Motor neuron (in vitro differentiated cells): ENCODE data around the gene NOP9. TPM values are rescaled to one million over a fixed set of nuclear protein-coding genes. Genes with fewer than 3 reads are reported as not detected.
A peak's percentile ranks its signal among the peaks of the same experiment; 100 is the strongest.

Source experiments
- ATAC-seq, 8 experiments: fragments of 200-7000 bp; cut with Tn5 transposase; replicated peaks in 6 of 8; 2 replicates each; pipeline ENCODE4 v1.8.0; 2021; ENCODE audit warnings: mild to moderate bottlenecking in 8 of 8, moderate library complexity in 8 of 8
- H3K27ac ChIP-seq, 2 donors: fragments of 250-450 bp; sonication (Bioruptor Pico); 2 replicates each; pipeline ENCODE4 v1.9.0; 2021; ENCODE audit warnings: antibody characterized with exemption in 2 of 2, mild to moderate bottlenecking in 2 of 2, moderate library complexity in 1 of 2
- H3K4me1 ChIP-seq, 2 donors: fragments of 250-450 bp; sonication (Bioruptor Pico); replicated peaks in 1 of 2; 2 replicates each; pipeline ENCODE4 v1.6.1; 2021; ENCODE audit warnings: antibody characterized with exemption in 2 of 2, mild to moderate bottlenecking in 2 of 2, moderate library complexity in 1 of 2
- H3K4me3 ChIP-seq, 5 donors: fragments of 250-450 bp; sonication (Bioruptor Pico); 2 replicates each; pipeline ENCODE4 v1.9.0; 2021; ENCODE audit warnings: antibody characterized with exemption in 5 of 5, mild to moderate bottlenecking in 5 of 5, moderate library complexity in 4 of 5
- WGBS, 10 experiments: fragments of 450-650 bp; shearing (Covaris generic); methylation state at CpG; one replicate each; pipeline ENCODE4 v1.0.0; 2022; 5-methylcytosine and 5-hydroxymethylcytosine counted together
- in situ Hi-C, 9 experiments: fragments of 400-800 bp; cut with MboI; loops; one replicate each; pipeline ENCODE4 v1.15.0; 2021; ENCODE audit warnings: low sequenced_read_pairs in 9 of 9, low pct_unique_long_range_greater_than_20kb in 2 of 9; ENCODE audit not compliant: unreplicated experiment in 9 of 9
- total RNA-seq, 8 experiments: library from RNA; unstranded; fragments of 300-600 nt; gene quantifications; 2 replicates each; pipeline versions ENCODE4 v1.2.3 to v1.2.4, GENCODE V29; 2022

NOP9 gene
- total RNA-seq, 8 experiments from 2014 or later = 13.5 to 32.8 (median 16.6) TPM

- 40 to 100% (median 90%) methylated on average over 1 to 3 of the region's 5 CpGs; no CpG with 5 or more reads in 4 of the 10 experiments for WGBS, 10 experiments
- H3K4me3 ChIP-seq = no peak within 1 kb of the TSS
- peaks cover 0 to 3% of the 10 kb centered on the region in 2 donors for H3K4me1 ChIP-seq
- ATAC-seq = peak in 1 of 8 experiments; percentile 6
- H3K27ac ChIP-seq = no peak within 1 kb of the TSS
- in situ Hi-C loops = no loop called here
These were observed 10.1 kb downstream of the NOP9 start, which contains the start of gene LTB4R2 for GRCh38 chr14:24309538-24310264. LTB4R2 (plus strand) TSS chr14:24310140; CDS start chr14:24310665, 525 bp downstream.

GRCh38 chr14:24310265-24310645 is 10.6 kb downstream of the NOP9 start:
- in situ Hi-C loops = no loop called here
- no peak overlapping the region for H3K27ac ChIP-seq
- H3K4me3 ChIP-seq = no peak overlapping the region
- ATAC-seq = peak in 4 of 8 experiments; percentile 3 to 15 (median 8)
- peaks cover 0 to 3% of the 10 kb centered on the region in 2 donors for H3K4me1 ChIP-seq
- WGBS, 10 experiments = 80 to 100% (median 100%) methylated on average over 1 to 3 of the region's 5 CpGs; no CpG with 5 or more reads in 7 of the 10 experiments

GRCh38 chr14:24310646-24311604 is 11.3 kb downstream of the NOP9 start, which contains the start of gene LTB4R:
LTB4R (plus strand) TSS chr14:24311502; CDS start chr14:24315652, 4,150 bp downstream.
- peak; percentile 13 to 90 (median 86) for ATAC-seq
- H3K27ac ChIP-seq = no peak within 1 kb of the TSS
- WGBS, 10 experiments = 27 to 90% (median 63%) methylated on average over 2 to 19 of the region's 99 CpGs; no CpG with 5 or more reads in 6 of the 10 experiments
- in situ Hi-C loops = no loop called here
- no peak within 1 kb of the TSS for H3K4me3 ChIP-seq
- H3K4me1 ChIP-seq = peaks cover 0 to 3% of the 10 kb centered on the region in 2 donors

- in situ Hi-C loops = no loop called here
- peaks cover 0 to 7% of the 10 kb centered on the region in 2 donors for H3K4me1 ChIP-seq
- no peak overlapping the region for H3K4me3 ChIP-seq
- no peak for ATAC-seq
- no peak overlapping the region for H3K27ac ChIP-seq
- 88 to 100% (median 100%) methylated on average over 1 of the region's 1 CpG; no CpG with 5 or more reads in 4 of the 10 experiments for WGBS, 10 experiments
These were observed 12.4 kb downstream of the NOP9 start for GRCh38 chr14:24311837-24312615.

GRCh38 chr14:24312736-24313507 is 13.3 kb downstream of the NOP9 start:
- WGBS, 10 experiments = 78 to 100% (median 89%) methylated on average over 1 to 7 of the region's 9 CpGs; no CpG with 5 or more reads in 1 of the 10 experiments
- Histone ChIP-seq H3K4me1 (peaks cover 0 to 4% of the 10 kb centered on the region in 2 donors), H3K4me3 (no peak overlapping the region), H3K27ac (no peak overlapping the region)
- no peak for ATAC-seq
- in situ Hi-C loops = no loop called here

GRCh38 chr14:24313913-24314312 is 14.3 kb downstream of the NOP9 start:
- in situ Hi-C loops = no loop called here
- 61 to 92% (median 65%) methylated on average over 1 to 2 of the region's 2 CpGs; no CpG with 5 or more reads in 5 of the 10 experiments for WGBS, 10 experiments
- Histone ChIP-seq H3K27ac (no peak overlapping the region), H3K4me3 (no peak overlapping the region), H3K4me1 (peaks cover 0 to 3% of the 10 kb centered on the region in 2 donors)
- ATAC-seq = no peak

- Histone ChIP-seq H3K27ac (no peak overlapping the region), H3K4me3 (no peak overlapping the region), H3K4me1 (peaks cover 0 to 3% of the 10 kb centered on the region in 2 donors)
- in situ Hi-C loops = no loop called here
- ATAC-seq = no peak
- 60 to 100% (median 90%) methylated on average over 1 to 2 of the region's 5 CpGs; no CpG with 5 or more reads in 4 of the 10 experiments for WGBS, 10 experiments
These were observed 14.9 kb downstream of the NOP9 start for GRCh38 chr14:24314377-24315193.

GRCh38 chr14:24315243-24315806 is 15.7 kb downstream of the NOP9 start:
- in situ Hi-C loops = no loop called here

GRCh38 chr14:24315807-24316596 is 16.4 kb downstream of the NOP9 start:
- ATAC-seq = peak in 4 of 8 experiments; percentile 13 to 72 (median 36)
- Histone ChIP-seq H3K4me1 (peaks cover 0 to 3% of the 10 kb centered on the region in 2 donors), H3K4me3 (no peak overlapping the region), H3K27ac (no peak overlapping the region)
- in situ Hi-C loops = no loop called here
- WGBS, 10 experiments = 20 to 100% (median 80%) methylated on average over 1 to 22 of the region's 70 CpGs; no CpG with 5 or more reads in 3 of the 10 experiments

More at GRCh38 chr14:24315243-24315806, 15.7 kb downstream of the NOP9 start:
- no peak overlapping the region for H3K27ac ChIP-seq
- no peak overlapping the region for H3K4me3 ChIP-seq
- WGBS, 10 experiments = 60 to 100% (median 82%) methylated on average over 1 to 4 of the region's 10 CpGs; no CpG with 5 or more reads in 2 of the 10 experiments
- peaks cover 0 to 3% of the 10 kb centered on the region in 2 donors for H3K4me1 ChIP-seq
- no peak for ATAC-seq

- Histone ChIP-seq H3K27ac (no peak overlapping the region), H3K4me3 (no peak overlapping the region), H3K4me1 (peaks cover 0 to 3% of the 10 kb centered on the region in 2 donors)
- WGBS, 10 experiments = 40 to 90% (median 78%) methylated on average over 1 to 6 of the region's 18 CpGs; no CpG with 5 or more reads in 6 of the 10 experiments
- ATAC-seq = peak in 1 of 8 experiments; percentile 24
- in situ Hi-C loops = no loop called here
These were observed 16.9 kb downstream of the NOP9 start for GRCh38 chr14:24316597-24316950.
